DND-41 (cell line): ENCODE data around the gene MORF4L1.
"Not testable (repeated sequence)": the region's sequence is repeated elsewhere in the genome, so short reads cannot be mapped to it uniquely, and the experiment has no call there.

ENCODE experiments used
- CTCF ChIP-seq: IDR thresholded peaks from 2 replicates; pipeline ENCODE4 v1.5.1; 2012; ENCODE audit warnings: borderline replicate concordance, low read length, moderate library complexity, mild to moderate bottlenecking; ENCODE audit not compliant: poor library complexity, severe bottlenecking; ENCODE audit errors: extremely low read depth
- EZH2 ChIP-seq: IDR thresholded peaks from 3 replicates; pipeline ENCODE4 v1.6.1; 2012; ENCODE audit warnings: borderline replicate concordance, low read depth, mild to moderate bottlenecking, moderate library complexity, low read length, inconsistent platforms; ENCODE audit not compliant: severe bottlenecking

GRCh38 chr15:78866031-78866430 lies 6.7 kb upstream of the MORF4L1 start:
- TF ChIP-seq CTCF, EZH2: not testable (repeated sequence)
